OCI-M2 (cell line): ENCODE data around the gene HAAO.

ENCODE experiments used
- DNase-seq: peaks from one replicate; lab custom pipeline; 2025; ENCODE audit not compliant: unreplicated experiment; lab: John Stamatoyannopoulos, UW

Gene HAAO

DNA sequence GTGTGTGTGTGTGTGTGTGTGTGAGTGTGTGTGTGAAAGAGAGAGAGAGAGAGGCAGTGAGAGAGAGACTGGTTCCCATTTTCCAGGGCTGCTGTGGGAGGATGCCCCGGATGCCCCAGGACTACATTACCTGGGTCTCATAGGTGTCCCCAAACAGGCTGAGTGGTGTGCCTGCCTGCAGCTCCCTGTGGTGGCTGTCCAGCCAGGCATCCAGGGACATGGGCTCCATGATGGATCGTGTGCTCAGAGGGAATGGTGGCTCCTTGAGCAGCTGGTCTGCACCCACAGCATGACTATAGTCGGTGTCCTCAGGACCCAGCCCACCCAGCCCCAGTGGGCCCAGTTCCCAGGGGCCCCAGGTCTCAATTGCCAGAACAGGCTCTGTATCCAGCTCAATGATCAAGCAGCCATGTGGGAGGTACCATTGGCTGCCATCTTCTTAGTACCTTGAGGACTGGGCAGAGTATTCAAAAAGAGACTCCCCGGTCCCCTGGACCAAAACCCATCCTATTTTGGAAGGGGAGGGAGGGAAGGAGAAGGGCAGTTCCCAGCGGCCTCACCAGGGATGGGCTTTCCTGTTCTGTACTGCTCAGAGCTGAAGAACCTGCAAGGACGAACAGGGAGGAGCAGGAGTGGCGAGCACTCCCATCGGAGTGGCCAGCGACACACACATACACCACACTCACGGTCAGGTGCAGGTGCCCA is 22.6 kb downstream of the HAAO start:
- DNase-seq = no peak

GRCh38 chr2:42768706-42769256 is 23.6 kb downstream of the HAAO start:
- DNase-seq = no peak

DNA sequence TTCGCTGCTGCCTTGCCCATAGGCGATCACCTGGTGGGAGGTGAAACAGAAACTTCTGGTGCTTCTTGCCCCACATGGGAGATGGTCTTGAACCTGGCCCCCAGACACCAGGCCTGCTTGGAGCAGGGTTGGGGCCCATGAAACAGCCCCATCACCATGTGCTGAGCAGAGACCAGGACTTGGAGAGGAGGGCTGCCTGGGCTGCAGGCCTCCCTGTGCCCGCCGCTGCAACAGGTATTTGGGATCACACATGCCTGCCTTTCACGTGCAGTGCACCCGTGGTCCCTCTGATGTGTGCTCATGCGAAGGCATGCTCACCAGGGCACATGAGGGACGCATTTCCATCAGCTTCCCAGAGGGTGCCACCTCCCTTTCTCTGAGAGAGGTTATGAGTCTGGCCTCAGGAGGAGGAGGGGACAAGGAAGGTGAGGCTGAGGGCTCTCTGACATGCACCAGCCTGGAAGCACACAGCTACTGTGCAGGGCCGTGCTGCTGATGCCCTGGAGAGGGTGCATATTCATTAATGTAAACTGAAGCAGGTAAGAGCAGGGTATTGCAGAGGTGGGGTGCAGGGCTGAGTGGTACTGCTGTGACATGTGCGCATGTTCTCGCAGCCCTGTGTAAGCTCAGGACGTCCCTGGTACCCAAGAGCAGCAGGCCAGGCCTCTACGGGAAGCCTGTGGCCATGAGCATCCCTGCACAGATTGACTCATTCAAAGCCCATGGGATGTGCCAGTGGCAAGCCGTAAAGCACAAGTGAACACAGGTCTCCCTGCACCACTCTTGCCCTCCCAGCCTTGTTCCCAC is 24.3 kb downstream of the HAAO start:
- no peak for DNase-seq

DNA sequence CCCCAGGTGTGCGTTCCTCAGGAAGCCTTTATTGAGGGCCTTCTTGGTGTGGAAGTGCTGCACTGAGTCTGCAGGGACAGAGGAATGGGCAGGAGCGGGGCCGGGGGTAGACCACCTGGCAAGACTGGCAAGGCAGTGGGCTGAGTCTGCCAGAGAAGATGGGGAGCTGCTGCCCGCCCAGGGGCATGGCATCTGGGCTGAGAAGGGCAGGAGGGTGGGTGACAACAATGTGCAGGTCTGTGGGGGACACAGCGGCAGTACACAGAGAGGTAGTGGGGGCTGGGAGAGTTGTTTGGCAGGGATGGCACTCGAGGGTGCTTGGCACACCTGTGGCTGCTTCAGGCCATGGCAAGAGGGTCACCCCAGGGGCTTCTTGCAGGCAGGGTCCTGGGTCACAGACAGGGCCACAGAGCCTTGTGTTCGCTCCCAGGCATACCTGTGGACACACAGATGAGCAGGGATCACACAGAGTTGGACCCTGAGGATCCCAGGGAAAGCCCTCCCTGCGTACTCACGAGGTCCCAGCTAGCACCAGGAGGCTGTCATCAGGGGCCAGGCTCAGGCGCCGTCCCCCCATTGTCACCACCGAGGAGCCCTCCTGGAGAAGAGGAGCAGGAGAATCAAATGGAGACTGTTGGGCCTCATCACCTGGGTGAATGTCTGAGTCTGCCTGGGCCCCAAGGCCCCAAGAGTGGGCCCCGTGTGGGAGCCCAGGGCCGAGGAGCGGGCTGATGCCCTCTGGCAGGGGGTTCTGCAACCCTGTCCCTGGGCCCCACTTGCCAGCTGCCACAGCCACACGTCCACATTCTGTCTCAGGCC is 25.1 kb downstream of the HAAO start:
- DNase-seq = no peak

GRCh38 chr2:42765686-42766085 is 26.7 kb downstream of the HAAO start:
- no peak for DNase-seq

DNA sequence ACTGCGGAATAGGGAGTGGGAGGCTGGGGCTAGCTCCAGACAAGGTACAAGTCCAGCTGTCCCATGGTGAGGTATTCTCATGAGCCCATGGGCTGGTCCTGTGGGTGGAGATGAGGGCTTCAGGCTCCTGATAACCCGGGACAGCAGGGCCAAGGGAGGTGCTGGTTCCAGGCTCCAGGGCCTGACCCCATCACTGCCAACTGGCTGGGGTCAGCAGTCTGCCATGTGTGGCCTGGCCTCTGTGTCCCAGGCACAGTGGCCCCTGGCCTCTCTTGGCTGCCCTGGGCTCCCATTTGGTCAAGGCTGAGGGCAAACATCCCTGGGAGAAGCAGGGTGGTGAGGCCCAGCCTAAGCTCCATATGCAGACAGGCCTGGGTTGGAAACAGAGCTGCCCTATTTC is 27.5 kb downstream of the HAAO start:
- DNase-seq = no peak

DNA sequence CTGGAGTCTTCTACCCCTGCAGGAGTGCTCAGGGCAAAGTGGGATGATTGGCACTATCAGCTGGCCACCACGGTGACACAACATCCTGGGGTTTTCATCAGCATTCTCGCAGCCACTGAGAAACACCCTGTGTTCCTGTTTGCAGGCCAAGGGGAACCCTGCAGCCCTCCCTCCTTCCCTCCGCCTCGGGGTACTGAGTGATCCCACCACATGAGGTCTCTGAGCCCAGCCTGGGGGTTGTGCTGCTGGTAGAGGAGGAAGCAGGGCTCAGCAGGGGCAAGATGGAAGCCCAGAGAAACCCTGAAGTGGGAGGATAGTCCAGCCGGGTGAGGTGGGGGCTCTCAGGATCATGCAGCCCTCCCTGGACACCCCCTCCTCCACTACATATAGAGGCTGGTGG is 28.3 kb downstream of the HAAO start, which contains the start of gene OXER1:
Gene OXER1, minus strand, starts transcription at position 40 of the 400 bp plus-strand sequence. CDS start 73 bp downstream, outside the sequence.
- no peak for DNase-seq

DNA sequence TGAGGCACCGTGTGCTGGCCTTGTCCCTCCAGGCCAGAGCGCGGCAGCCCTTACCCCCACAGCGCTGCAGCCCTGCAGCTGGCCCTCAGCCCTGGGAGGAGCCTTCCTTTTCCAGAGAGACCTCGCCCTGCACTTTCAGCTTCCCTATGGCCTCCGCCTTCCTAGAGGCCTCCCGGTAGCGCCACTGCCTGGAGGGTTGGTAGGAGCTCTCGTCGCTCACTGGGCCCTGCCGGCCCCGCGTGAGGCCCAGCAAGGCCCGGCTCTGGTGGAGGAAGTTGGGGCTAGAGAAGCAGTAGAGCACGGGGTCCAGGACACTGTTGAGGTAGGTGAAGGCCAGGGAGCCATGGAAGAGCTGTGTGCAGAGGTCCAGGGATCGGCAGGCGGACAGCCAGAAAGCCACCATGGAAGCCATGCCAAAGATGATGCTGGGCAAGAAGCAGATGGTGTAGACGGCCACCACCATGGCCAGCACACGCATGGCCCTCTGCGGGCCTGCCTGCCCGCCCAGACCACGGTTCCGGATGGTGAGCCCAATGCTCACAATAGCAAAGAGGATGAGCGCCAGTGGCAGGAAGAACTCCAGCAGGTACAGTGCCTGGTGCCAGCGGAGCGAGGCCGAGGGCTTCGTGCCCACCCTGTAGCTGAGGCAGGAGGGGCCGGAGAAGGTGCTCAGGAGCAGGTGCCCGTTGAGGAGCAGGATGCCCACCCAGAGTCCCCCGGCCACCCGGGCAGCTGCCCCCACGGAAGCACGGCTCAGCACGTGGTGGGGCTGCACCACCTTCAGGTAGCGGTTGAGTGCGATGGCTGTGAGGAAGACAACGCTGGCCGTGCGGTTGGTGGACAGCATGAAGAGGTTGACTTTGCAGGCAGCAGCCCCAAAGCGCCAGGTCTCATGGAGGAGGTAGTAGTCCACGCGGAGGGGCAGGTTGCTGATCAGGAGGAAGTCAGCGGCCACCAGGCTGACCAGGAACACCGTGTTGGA is 29.3 kb downstream of the HAAO start:
- DNase-seq = no peak

- DNase-seq = no peak
Observed at GRCh38 chr2:42762155-42762554, 30.2 kb downstream of the HAAO start.

- no peak for DNase-seq
Observed at GRCh38 chr2:42761554-42761953, 30.8 kb downstream of the HAAO start.

DNA sequence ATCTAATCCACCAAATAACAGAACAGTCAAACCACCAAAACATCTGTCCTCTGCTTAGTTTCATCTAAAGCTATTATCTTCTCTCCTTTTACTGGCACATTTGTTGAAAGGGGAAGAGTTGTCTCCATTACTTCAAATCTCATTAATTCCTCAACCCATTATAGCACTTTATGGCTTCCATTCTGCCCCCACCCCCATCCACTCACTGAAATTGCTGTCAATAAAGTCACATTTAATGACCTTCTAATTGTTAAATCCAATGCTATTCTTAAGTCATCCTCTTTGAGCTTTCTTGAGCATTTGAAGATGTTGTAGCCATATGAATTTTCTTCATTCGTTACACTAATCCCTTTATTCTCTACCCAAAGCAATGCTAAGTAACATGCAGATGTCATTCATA is 33.6 kb downstream of the HAAO start:
- DNase-seq = no peak

DNA sequence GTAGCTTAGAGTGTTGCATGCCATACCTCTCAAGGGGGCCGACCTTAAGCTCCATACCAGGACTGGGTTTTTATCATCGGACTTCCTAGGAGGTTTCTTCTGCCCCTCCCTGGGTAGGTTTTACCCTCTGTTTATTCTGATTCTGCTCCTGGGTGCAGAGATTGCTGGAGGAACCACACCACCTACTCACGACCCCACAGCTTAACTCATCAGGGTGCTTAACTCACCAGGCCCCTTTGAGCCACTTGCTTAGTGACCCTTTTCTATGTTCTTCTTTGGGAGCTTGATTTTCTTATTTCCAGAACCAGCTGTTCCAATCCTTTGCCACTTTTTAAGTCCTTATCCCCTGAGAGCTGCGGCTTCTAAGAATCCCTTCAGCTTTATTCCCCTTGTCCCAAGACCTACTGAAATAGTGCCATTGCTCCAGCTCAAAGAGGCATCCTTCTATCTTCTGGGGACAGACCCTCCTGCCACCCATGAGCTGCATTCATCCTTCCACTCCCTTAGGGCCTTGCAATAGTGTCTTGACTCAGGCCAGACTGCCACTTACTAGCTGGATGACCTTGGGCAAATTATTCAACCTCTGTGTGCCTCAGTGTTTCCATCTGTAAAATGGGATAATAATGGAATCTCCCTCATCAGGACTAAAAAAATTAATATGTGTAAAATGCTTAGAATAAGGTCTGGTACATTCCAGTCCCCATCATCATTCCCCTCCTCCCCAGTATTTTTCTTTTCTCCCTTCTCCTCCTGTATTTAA is 34.2 kb downstream of the HAAO start:
- DNase-seq = no peak

GRCh38 chr2:42756966-42757513 is 35.3 kb downstream of the HAAO start:
- no peak for DNase-seq

DNA sequence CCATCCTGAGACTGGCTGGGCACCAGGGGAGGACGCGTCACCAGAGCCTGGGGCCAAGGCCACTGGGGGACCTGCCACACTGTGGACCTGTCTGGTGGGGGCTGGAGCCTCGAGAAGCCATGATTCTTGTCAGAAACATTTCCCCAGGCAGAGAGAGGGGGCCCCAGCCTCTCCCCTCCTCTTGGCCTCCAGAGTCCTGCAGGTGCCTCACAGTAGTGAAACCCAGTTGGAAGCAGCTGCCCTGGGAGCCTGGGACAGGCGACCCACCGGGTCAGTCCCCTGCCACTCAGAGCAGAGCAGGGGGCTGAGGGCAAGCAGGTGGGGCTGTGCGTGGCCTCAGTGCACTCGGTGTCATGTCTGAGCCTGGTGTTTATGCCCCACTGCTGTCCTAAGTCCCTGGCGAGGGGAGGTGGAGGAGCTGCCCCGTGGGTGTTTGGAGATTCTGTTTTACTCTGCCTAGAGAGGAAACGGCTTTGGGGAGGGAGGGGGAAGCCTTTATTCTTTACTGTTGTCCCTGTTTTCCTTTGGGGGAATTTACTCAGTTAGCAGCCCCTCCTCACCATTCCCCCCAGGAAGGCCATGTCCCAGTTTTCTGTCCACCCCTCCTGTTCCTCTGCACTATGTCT is 36.1 kb downstream of the HAAO start:
- no peak for DNase-seq

- DNase-seq = no peak
Observed at GRCh38 chr2:42755191-42755880, 37.0 kb downstream of the HAAO start.

DNA sequence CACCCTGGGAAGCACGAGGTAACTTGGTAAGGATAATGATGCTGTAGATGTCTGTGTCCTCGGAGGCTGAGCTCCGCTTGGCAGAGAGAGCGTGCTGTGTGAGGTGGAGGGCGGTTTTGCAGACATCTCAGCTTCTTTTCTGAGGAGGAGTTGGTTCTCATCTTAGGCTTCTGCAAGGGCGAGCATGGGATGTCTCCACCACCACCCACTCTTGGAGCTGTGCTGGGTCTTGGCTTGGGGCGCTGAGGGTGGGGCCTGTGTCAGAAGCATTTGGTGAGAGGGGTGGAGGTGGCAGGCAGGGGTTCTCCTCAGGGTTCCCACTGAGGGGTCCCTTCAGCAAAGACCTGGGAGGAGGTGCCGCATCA is 37.6 kb downstream of the HAAO start:
- no peak for DNase-seq

- no peak for DNase-seq
Observed at GRCh38 chr2:42754021-42754775, 38.2 kb downstream of the HAAO start.
